Endothelial cell of umbilical vein (primary cell): Measurements from ENCODE around the gene GALNT2. TPM values are rescaled to one million over a fixed set of nuclear protein-coding genes. Genes with fewer than 3 reads are reported as not detected.

Experiments used
- BruUV-seq: library from RNA; stranded (reverse); fragments of 400-500 nt; replicated peaks from 2 replicates; lab custom pipeline; 2021; lab: Mats Ljungman, UMichigan
- CTCF ChIA-PET: fragments of 300-600, 350-600 bp; sonication (Branson Sonifier 250); formaldehyde crosslinking; loops from one replicate; lab custom pipeline; 2021; ENCODE audit warnings: antibody characterized with exemption, inconsistent platforms; lab: Charles Lee
- POLR2A ChIA-PET: fragments of 300-600, 350-600 bp; sonication (Branson Sonifier 250); formaldehyde crosslinking; loops from one replicate; lab custom pipeline; 2021; ENCODE audit warnings: antibody characterized with exemption, inconsistent platforms; lab: Charles Lee
- DNase-seq: peaks from one replicate; pipeline ENCODE4 v3.0.0-alpha.2; 2011; ENCODE audit warnings: low read depth, low spot score
- FAIRE-seq: peaks from 2 replicates; lab custom pipeline; 2011; peaks lifted over from hg19 to GRCh38; lab: Jason Lieb, UNC
- H2AFZ ChIP-seq: 2 replicates; pipeline ENCODE4 v1.6.0; 2012; ENCODE audit warnings: low read depth, low read length, control low read depth, inconsistent platforms
- H3K27ac ChIP-seq: 2 replicates; pipeline ENCODE4 v1.5.1; 2011; ENCODE audit warnings: low read depth, mild to moderate bottlenecking, control low read depth, low read length, moderate library complexity; ENCODE audit not compliant: insufficient read depth
- H3K27me3 ChIP-seq, 2 experiments: 2 replicates each; pipeline versions ENCODE4 v1.6.0 to v1.6.1; 2011; ENCODE audit warnings: low read length in 2 of 2, mixed read lengths in 1 of 2; ENCODE audit not compliant: control insufficient read depth in 2 of 2, insufficient read depth in 2 of 2
- H3K36me3 ChIP-seq, 2 experiments: 2 replicates in 1 of 2; 3 replicates in 1 of 2; pipeline ENCODE4 v1.5.1; 2011; ENCODE audit warnings: low read length in 2 of 2, mild to moderate bottlenecking in 1 of 2, moderate library complexity in 1 of 2; ENCODE audit not compliant: control insufficient read depth in 2 of 2, insufficient read depth in 2 of 2; ENCODE audit errors: extremely low read depth in 1 of 2
- H3K4me1 ChIP-seq: 3 replicates; pipeline ENCODE4 v1.5.1; 2011; ENCODE audit warnings: mild to moderate bottlenecking, low read length; ENCODE audit not compliant: control insufficient read depth, insufficient read depth; ENCODE audit errors: extremely low read depth
- H3K4me2 ChIP-seq: 2 replicates; pipeline ENCODE4 v1.6.1; 2011; ENCODE audit warnings: low read length, control low read depth, mixed read lengths; ENCODE audit not compliant: insufficient read depth
- H3K4me3 ChIP-seq, 3 experiments: fragments of 200-600 bp in 1 of 3; sonication (generic), shearing (Covaris generic) in 1 of 3; replicated peaks in 1 of 3; 2 replicates each; pipeline ENCODE4 v1.5.1; 2011 to 2016; ENCODE audit warnings: control low read depth in 3 of 3, low read length in 3 of 3, mild to moderate bottlenecking in 2 of 3, inconsistent platforms in 1 of 3, low read depth in 1 of 3, moderate library complexity in 1 of 3; ENCODE audit not compliant: insufficient read depth in 1 of 3
- H3K79me2 ChIP-seq: 2 replicates; pipeline ENCODE4 v1.6.0; 2012; ENCODE audit warnings: low read length, inconsistent platforms; ENCODE audit not compliant: control insufficient read depth, insufficient read depth
- H3K9ac ChIP-seq: replicated peaks from 2 replicates; pipeline ENCODE3; 2011; ENCODE audit warnings: low read length, control low read depth; ENCODE audit not compliant: insufficient read depth; ENCODE audit errors: extremely low read depth
- H3K9me1 ChIP-seq: replicated peaks from 3 replicates; pipeline ENCODE4 v1.6.0; 2011; ENCODE audit warnings: mild to moderate bottlenecking, low read length; ENCODE audit not compliant: control insufficient read depth, insufficient read depth; ENCODE audit errors: extremely low read depth
- H3K9me3 ChIP-seq: replicated peaks from 2 replicates; pipeline ENCODE4 v1.5.1; 2012; ENCODE audit warnings: low read length, inconsistent platforms; ENCODE audit not compliant: control insufficient read depth, insufficient read depth
- H4K20me1 ChIP-seq: replicated peaks from 2 replicates; pipeline ENCODE3; 2011; ENCODE audit warnings: mild to moderate bottlenecking, low read length; ENCODE audit not compliant: control insufficient read depth, insufficient read depth; ENCODE audit errors: extremely low read depth
- CTCF ChIP-seq, 2 donors: IDR thresholded peaks; 1 replicate in 1 of 2; 2 replicates in 1 of 2; pipeline ENCODE4 v1.5.1; 2011; ENCODE audit warnings: low read length in 2 of 2, mild to moderate bottlenecking in 2 of 2, moderate library complexity in 2 of 2, control low read depth in 1 of 2, inconsistent platforms in 1 of 2, low read depth in 1 of 2; ENCODE audit not compliant: insufficient read depth in 1 of 2; ENCODE audit errors: extremely low read depth in 1 of 2
- EZH2 ChIP-seq: IDR thresholded peaks from 2 replicates; pipeline ENCODE4 v1.6.1; 2012; ENCODE audit warnings: borderline replicate concordance, low read depth, mild to moderate bottlenecking, moderate library complexity, low read length, inconsistent platforms; ENCODE audit not compliant: severe bottlenecking
- FOS ChIP-seq: IDR thresholded peaks from 2 replicates; pipeline ENCODE4 v1.6.1; 2011; ENCODE audit warnings: mild to moderate bottlenecking, low read length, moderate library complexity, borderline replicate concordance; ENCODE audit not compliant: insufficient read depth
- GATA2 ChIP-seq: IDR thresholded peaks from 2 replicates; pipeline ENCODE4 v1.7.0; 2011; ENCODE audit warnings: low read depth, mild to moderate bottlenecking, moderate library complexity, mixed read lengths, low read length; ENCODE audit not compliant: insufficient read length, insufficient read depth
- JUN ChIP-seq: IDR thresholded peaks from 2 replicates; pipeline ENCODE4 v1.6.1; 2011; ENCODE audit warnings: borderline replicate concordance, low read depth; ENCODE audit not compliant: insufficient read length, insufficient read depth
- MAX ChIP-seq: IDR thresholded peaks from 2 replicates; pipeline ENCODE4 v1.6.1; 2011; ENCODE audit not compliant: insufficient read depth, insufficient read length
- MYC ChIP-seq: IDR thresholded peaks from one replicate; pipeline ENCODE4 v1.6.1; 2011; ENCODE audit warnings: mild to moderate bottlenecking, low read depth, low read length
- POLR2A ChIP-seq: IDR thresholded peaks from 2 replicates; pipeline ENCODE4 v1.6.1; 2012; ENCODE audit warnings: low read depth, mild to moderate bottlenecking, control low read depth, low read length
- POLR2AphosphoS5 ChIP-seq: IDR thresholded peaks from 2 replicates; pipeline ENCODE4 v1.6.1; 2012; ENCODE audit warnings: low read depth, mild to moderate bottlenecking, control low read depth, low read length, moderate library complexity; ENCODE audit not compliant: insufficient read depth
- dilution Hi-C: fragments of 300-500 bp; cut with MboI; formaldehyde crosslinking; loops from one replicate; pipeline ENCODE4 v1.15.0; 2019; ENCODE audit warnings: low sequenced_read_pairs; ENCODE audit not compliant: extremely low pct_ligation_motif_present
- intact Hi-C: fragments of 100-400 bp; cut with micrococcal nuclease; formaldehyde crosslinking; loops from one replicate; pipeline ENCODE4 v1.10.0; 2022
- polyA plus RNA-seq, 4 experiments: library from polyadenylated mRNA; depleted of rRNA in 3 of 4; stranded (reverse) in 3 of 4; unstranded in 1 of 4; fragments of >200 nt; gene quantifications; 2 replicates each; pipeline versions ENCODE4 v1.2.1 to v1.2.3, GENCODE V29; 2011 to 2012; ENCODE audit warnings: missing spikeins in 1 of 4
- total RNA-seq: library from RNA; stranded (reverse); gene quantifications from 2 replicates; pipeline ENCODE4 v1.2.3, GENCODE V29; 2021

Gene GALNT2
- total and polyA plus RNA-seq, 2 donors (not counting 3 experiments of a cell fraction or from before 2014, with no cell fraction given), result 56.3 to 77.5 TPM

DNA sequence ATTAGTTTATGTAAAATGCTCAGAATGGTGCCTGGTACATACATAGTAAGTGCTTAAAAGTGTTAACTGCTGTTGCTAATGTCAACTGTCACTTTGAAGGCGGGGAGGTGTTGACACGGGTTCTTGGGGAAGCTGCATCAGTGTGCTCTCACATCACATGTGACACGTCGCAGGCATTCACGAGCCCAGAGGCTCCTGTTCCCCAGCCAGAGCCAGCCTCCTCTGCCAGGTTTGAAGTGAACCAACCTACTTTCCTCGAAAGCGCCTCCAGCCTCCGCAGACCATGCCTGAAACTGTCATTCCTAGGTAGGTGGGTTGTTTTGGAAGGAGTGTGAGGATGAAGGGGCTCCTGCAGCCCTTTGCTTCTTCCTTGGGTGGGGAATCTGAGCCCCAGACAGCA, 13.8 kb downstream of the GALNT2 start:
- POLR2A ChIA-PET, result no interaction called here
- Histone ChIP-seq H3K4me3 (no peak overlapping the region), H3K4me1 (peaks cover 19% of the 10 kb centered on the region), H3K9me1 (no peaks in the 10 kb centered on the region), H3K36me3 (no peaks in the 10 kb centered on the region), H3K9ac (no peak overlapping the region), H4K20me1 (no peaks in the 10 kb centered on the region), H3K79me2 (peaks cover 56% of the 10 kb centered on the region), H3K27me3 (no peaks in the 10 kb centered on the region), H3K4me2 (no peak overlapping the region), H3K9me3 (no peaks in the 10 kb centered on the region), H3K27ac (no peak overlapping the region), H2AFZ (no peak overlapping the region)
- intact Hi-C loops, result loop anchor here (5.0 kb wide), 1 partner anchor 106 kb away; no protein-coding TSS in a partner anchor
- DNase-seq, result no peak
- TF ChIP-seq JUN (no peak), GATA2 (no peak), CTCF (IDR thresholded peaks at IDR 0.05; ENCODE audit: extremely low read depth in 1 of 2, insufficient read depth in 1 of 2, low read depth in 1 of 2, low read length in 2 of 2) (no peak), POLR2A (no peak), MYC (no peak), EZH2 (no peak), POLR2AphosphoS5 (no peak), MAX (no peak), FOS (no peak)
- dilution Hi-C loops, result no loop called here
- CTCF ChIA-PET, result interaction anchor here (1.7 kb wide), 1 partner anchor 9 kb away, joined by 3 read pairs; no protein-coding TSS in a partner anchor
- BruUV-seq, result no TSS peak
- FAIRE-seq, result no peak
